MG63 (cell line): ENCODE results near the gene METTL24. TPM values are rescaled to one million over a fixed set of nuclear protein-coding genes. Genes with fewer than 3 reads are reported as not detected.
"Not testable (repeated sequence)": the region's sequence is repeated elsewhere in the genome, so short reads cannot be mapped to it uniquely, and the experiment has no call there.

Source experiments
- DNase-seq: peaks from one replicate; pipeline ENCODE4 v3.0.0-alpha.2; 2020
- H3K27me3 ChIP-seq: fragments of 250-450 bp; sonication (Bioruptor Pico); 2 replicates; pipeline ENCODE4 v1.5.1; 2020; ENCODE audit warnings: mild to moderate bottlenecking, moderate library complexity
- H3K36me3 ChIP-seq: fragments of 250-450 bp; sonication (Bioruptor Pico); 2 replicates; pipeline ENCODE4 v1.5.1; 2020; ENCODE audit warnings: mild to moderate bottlenecking, moderate library complexity
- H3K4me3 ChIP-seq: fragments of 250-450 bp; sonication (Bioruptor Pico); 2 replicates; pipeline ENCODE4 v1.5.1; 2020; ENCODE audit warnings: mild to moderate bottlenecking, moderate library complexity
- H3K9me3 ChIP-seq: fragments of 250-450 bp; sonication (Bioruptor Pico); 2 replicates; pipeline ENCODE4 v1.5.1; 2020; ENCODE audit warnings: mild to moderate bottlenecking, moderate library complexity
- total RNA-seq: library from RNA; depleted of rRNA; stranded (reverse); fragments of >200 nt; shearing (Covaris generic); gene quantifications from 2 replicates; pipeline ENCODE4 v1.2.3, GENCODE V29; 2014; ENCODE audit warnings: low replicate concordance

METTL24 gene
- total RNA-seq, 1 experiment from 2014 or later, result not detected

DNA sequence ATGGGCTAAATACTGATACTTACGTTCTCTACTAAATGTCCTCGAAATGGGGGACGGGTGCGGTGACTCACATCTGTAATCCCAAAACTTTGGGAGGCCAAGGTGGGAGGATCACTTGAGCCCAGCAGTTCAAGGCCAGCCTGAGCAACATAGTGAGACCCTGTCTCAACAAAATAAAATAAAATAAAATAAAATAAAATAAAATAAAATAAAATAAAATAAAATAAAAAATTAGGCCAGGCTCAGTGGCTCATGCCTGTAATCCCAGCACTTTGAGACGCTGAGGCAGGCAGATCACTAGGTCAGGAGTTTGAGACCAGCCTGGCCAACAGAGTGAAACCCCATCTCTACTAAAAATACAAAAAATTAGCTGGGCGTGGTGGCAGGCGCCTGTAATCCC is 7.6 kb downstream of the METTL24 start:
- not testable (repeated sequence) for H3K4me3 ChIP-seq, DNase-seq, H3K36me3 ChIP-seq, H3K27me3 ChIP-seq, H3K9me3 ChIP-seq

- H3K27me3 ChIP-seq, result no peaks in the 10 kb centered on the region
- no peak overlapping the region for H3K4me3 ChIP-seq
- DNase-seq, result no peak
- no peaks in the 10 kb centered on the region for H3K36me3 ChIP-seq
- H3K9me3 ChIP-seq, result no peaks in the 10 kb centered on the region
Observed at GRCh38 chr6:110348961-110349690, 9.0 kb downstream of the METTL24 start.

- no peak for DNase-seq
- H3K36me3 ChIP-seq, result no peaks in the 10 kb centered on the region
- H3K4me3 ChIP-seq, result no peak overlapping the region
- H3K27me3 ChIP-seq, result no peaks in the 10 kb centered on the region; the same call in 1 of the 2 replicates
- H3K9me3 ChIP-seq, result no peaks in the 10 kb centered on the region
Observed at GRCh38 chr6:110345025-110345424, 13.1 kb downstream of the METTL24 start.

GRCh38 chr6:110342759-110343158 is 15.4 kb downstream of the METTL24 start:
- Histone ChIP-seq H3K9me3 (no peaks in the 10 kb centered on the region), H3K36me3 (no peaks in the 10 kb centered on the region), H3K27me3 (no peaks in the 10 kb centered on the region; the same call in 1 of the 2 replicates), H3K4me3 (no peak overlapping the region)
- DNase-seq, result no peak

DNA sequence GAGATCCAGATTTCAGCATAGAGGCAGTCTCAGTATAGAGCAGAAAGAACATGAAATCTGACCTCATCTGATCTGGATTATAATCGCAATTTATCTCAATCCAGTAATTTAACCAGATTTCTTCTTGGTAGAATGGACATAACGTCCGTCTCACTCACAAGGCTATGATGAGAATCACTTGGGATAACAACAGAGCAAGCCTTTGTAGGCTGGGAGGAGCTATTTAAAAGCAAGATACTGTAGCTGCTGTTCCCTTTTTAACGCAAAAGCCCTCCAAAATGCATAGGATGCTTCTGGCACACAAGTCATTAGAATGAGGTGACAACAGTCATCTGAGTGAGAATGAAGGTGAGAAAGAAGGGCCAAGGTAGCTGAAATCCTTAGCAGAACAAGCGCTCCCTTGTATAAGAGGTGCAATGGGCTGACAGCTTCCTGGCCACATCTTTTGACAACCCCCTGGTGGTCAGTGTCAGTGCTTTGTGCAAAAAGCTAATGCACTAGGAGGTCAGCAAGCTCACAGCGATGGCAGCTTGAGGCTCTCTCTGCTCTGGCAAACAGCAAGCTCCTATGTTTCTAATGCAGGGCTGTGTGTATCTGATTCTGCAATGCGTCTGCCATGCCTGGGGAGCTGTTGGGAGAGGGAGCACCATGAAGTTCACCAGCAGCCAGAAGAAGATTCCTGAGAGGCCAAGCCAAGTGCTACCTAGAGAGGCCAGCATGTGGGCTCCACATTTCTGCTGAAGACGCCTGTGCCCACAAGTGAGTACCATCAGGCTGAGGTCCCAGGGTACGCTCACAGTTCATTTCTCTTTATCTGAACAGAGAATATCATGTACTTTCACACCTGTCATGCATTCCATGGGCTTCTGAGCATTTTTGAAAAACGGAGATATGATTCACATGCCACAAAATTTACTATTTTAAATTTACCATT is 16.2 kb downstream of the METTL24 start:
- no peak for DNase-seq
- H3K27me3 ChIP-seq, result no peaks in the 10 kb centered on the region; the same call in 1 of the 2 replicates
- no peak overlapping the region for H3K4me3 ChIP-seq
- H3K36me3 ChIP-seq, result no peaks in the 10 kb centered on the region
- no peaks in the 10 kb centered on the region for H3K9me3 ChIP-seq

DNA sequence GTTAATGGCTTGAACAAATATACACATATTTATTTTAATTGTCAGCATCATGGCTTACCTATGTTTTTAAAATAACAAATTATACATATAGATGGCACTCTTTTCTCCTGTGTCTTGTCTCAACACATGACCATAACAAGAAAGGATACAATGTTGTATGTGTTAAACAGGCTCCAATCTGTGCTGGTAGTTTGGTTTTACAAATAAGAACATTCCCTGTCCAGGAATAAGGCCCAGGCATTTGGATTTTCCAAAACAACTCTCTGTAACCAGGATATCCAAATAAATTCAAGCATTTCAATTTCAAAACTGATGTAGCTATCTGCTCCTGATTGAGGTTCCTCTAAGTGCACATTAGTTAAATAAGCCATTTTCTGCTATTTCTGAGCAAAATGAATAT is 17.1 kb downstream of the METTL24 start:
- no peak overlapping the region for H3K4me3 ChIP-seq
- no peaks in the 10 kb centered on the region for H3K9me3 ChIP-seq
- DNase-seq, result no peak
- no peaks in the 10 kb centered on the region; the same call in 1 of the 2 replicates for H3K27me3 ChIP-seq
- no peaks in the 10 kb centered on the region for H3K36me3 ChIP-seq

DNA sequence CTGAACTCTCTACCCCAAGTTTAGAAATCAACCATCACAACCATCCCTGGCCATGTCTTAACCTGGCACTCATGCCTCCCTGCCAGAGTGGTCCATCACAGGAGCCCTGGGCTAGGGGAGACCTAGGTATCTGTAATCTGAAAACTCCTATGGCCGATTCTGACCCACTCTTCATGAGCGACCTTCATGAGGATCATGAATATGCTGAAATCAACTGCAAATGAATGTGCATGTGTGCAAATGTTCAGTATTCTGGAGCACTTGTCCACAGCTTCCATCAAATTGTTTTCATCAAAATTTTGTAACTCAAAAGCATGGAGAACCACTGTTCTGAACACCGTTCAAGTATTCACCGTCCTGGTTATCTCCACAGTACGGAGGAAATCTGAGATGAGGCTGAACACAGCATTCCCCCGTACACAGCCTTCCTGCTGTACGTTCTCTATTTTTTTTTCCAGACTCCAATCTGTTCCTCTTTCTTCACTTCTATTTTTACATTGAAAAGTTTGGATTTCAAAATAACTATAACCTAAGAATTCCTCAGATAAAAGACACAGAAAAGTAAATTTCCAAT is 17.7 kb downstream of the METTL24 start:
- no peaks in the 10 kb centered on the region for H3K36me3 ChIP-seq
- no peak overlapping the region for H3K4me3 ChIP-seq
- DNase-seq, result no peak
- H3K9me3 ChIP-seq, result no peaks in the 10 kb centered on the region
- no peaks in the 10 kb centered on the region; the same call in 1 of the 2 replicates for H3K27me3 ChIP-seq

DNA sequence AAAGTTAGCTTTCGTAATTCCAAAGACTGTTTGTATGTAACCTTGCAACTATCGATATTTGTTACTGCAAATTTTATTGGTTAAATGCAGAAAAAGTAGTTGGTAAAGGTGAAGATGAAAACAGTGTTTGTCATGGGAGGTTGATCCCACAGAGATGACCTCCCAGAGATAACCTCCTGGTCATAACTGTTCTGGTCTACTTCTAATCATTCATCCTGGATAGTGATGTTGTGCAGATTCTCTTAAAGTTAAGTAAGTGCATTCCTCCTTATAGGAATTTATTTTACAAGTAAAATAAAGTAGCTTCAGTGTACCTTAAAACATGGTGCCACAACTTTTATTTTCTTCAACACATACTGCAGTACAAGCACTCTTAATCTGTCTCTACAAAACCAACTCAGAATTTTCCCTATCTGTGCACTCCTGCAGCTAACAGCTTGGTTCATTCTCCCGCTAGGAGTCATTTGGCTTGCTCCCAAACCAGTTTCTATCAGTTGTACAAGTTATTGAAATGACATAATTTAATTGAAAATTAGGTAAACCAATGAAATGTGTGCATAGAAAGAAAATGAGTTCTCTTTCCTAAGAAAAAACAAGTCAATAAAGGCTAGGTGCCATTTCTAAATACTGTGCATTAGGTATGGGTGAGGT is 19.2 kb downstream of the METTL24 start:
- Histone ChIP-seq H3K36me3 (no peaks in the 10 kb centered on the region), H3K27me3 (no peaks in the 10 kb centered on the region; the same call in 1 of the 2 replicates), H3K4me3 (no peak overlapping the region), H3K9me3 (no peaks in the 10 kb centered on the region)
- DNase-seq, result no peak

- H3K36me3 ChIP-seq, result no peaks in the 10 kb centered on the region
- no peak for DNase-seq
- no peaks in the 10 kb centered on the region; the same call in 1 of the 2 replicates for H3K27me3 ChIP-seq
- no peaks in the 10 kb centered on the region for H3K9me3 ChIP-seq
- no peak overlapping the region for H3K4me3 ChIP-seq
Observed at GRCh38 chr6:110337486-110337885, 20.7 kb downstream of the METTL24 start.

- no peaks in the 10 kb centered on the region for H3K9me3 ChIP-seq
- H3K36me3 ChIP-seq, result no peaks in the 10 kb centered on the region
- H3K27me3 ChIP-seq, result no peaks in the 10 kb centered on the region
- H3K4me3 ChIP-seq, result no peak overlapping the region
- no peak for DNase-seq
Observed at GRCh38 chr6:110334423-110335180, 23.5 kb downstream of the METTL24 start.

DNA sequence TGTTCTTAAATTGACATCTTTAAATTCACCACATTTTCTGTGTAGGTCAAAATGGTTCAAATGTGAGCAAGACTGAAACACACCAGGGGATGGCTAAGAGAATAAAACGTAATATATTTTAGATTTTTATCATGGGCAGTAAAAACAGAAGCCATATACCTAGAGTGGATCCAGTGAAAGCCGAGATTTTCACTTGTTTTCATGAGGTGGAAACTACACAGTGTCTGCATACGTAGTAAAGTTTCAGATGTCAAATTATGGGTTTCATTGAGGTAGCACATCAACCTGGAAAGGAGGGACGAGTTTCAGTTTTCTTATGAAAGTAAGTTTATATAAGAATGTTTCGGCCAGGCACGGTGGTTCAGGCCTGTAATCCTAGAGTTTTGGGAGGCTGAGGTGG is 25.9 kb downstream of the METTL24 start:
- Histone ChIP-seq H3K9me3 (no peaks in the 10 kb centered on the region), H3K27me3 (no peaks in the 10 kb centered on the region), H3K36me3 (no peaks in the 10 kb centered on the region), H3K4me3 (no peak overlapping the region)
- DNase-seq, result no peak

DNA sequence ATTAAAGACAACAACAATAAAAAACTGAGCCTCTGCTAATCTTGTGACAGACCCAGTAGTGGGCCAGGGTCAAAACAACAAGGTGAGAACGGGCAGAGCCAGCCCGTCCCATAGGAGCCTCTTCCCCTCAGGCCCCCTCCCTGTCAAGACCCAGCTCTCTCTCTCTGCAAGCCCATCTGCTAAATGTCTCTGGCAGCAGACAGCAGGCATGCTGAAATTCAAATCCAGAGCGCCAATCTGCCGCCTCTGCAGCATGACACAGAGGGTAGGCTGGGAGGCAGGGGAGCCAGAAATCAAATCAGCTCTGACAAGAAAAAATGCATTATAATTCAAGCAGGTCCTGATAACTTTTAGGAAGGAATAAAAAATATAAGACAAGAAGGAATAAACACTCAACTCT is 26.3 kb downstream of the METTL24 start:
- DNase-seq, result no peak
- H3K36me3 ChIP-seq, result no peaks in the 10 kb centered on the region
- no peak overlapping the region for H3K4me3 ChIP-seq
- H3K27me3 ChIP-seq, result no peaks in the 10 kb centered on the region
- H3K9me3 ChIP-seq, result no peaks in the 10 kb centered on the region

GRCh38 chr6:110331390-110331789 is 26.8 kb downstream of the METTL24 start:
- Histone ChIP-seq H3K4me3 (no peak overlapping the region), H3K36me3 (no peaks in the 10 kb centered on the region), H3K27me3 (no peaks in the 10 kb centered on the region), H3K9me3 (no peaks in the 10 kb centered on the region)
- DNase-seq, result no peak

- Histone ChIP-seq H3K4me3 (no peak overlapping the region), H3K27me3 (no peaks in the 10 kb centered on the region), H3K9me3 (no peaks in the 10 kb centered on the region), H3K36me3 (no peaks in the 10 kb centered on the region)
- DNase-seq, result no peak
Observed at GRCh38 chr6:110329714-110330436, 28.3 kb downstream of the METTL24 start.

GRCh38 chr6:110329348-110329713 is 28.8 kb downstream of the METTL24 start:
- no peak overlapping the region for H3K4me3 ChIP-seq
- no peak for DNase-seq
- no peaks in the 10 kb centered on the region for H3K27me3 ChIP-seq
- no peaks in the 10 kb centered on the region for H3K9me3 ChIP-seq
- H3K36me3 ChIP-seq, result no peaks in the 10 kb centered on the region

GRCh38 chr6:110328259-110328658 is 29.9 kb downstream of the METTL24 start:
- no peak overlapping the region for H3K4me3 ChIP-seq
- H3K36me3 ChIP-seq, result no peaks in the 10 kb centered on the region
- H3K27me3 ChIP-seq, result no peaks in the 10 kb centered on the region
- H3K9me3 ChIP-seq, result no peaks in the 10 kb centered on the region
- no peak for DNase-seq
